T-cell (primary cell): ENCODE data around the gene SELENOO. TPM values are rescaled to one million over a fixed set of nuclear protein-coding genes. Genes with fewer than 3 reads are reported as not detected.

Experiments
- ATAC-seq, 4 experiments: fragments of 200-7000 bp in 3 of 4; fragments of 150-1000 bp in 1 of 4; cut with Tn5 transposase; replicated peaks in 1 of 4; 1 replicate in 3 of 4; 2 replicates in 1 of 4; pipeline ENCODE4 v1.10.0; 2021; ENCODE audit warnings: moderate library complexity in 3 of 4, mild to moderate bottlenecking in 2 of 4, moderate number of reproducible peaks in 1 of 4
- CTCF ChIA-PET, 2 donors: fragments of 300-600 bp; sonication (Branson Sonifier 250); formaldehyde crosslinking; loops; one replicate each; lab custom pipeline; 2022; ENCODE audit warnings: antibody characterized with exemption in 2 of 2; lab: Charles Lee
- POLR2A ChIA-PET, 2 donors: fragments of 300-600 bp; sonication (Branson Sonifier 250); formaldehyde crosslinking; loops; one replicate each; lab custom pipeline; 2022; ENCODE audit warnings: antibody characterized with exemption in 2 of 2; lab: Charles Lee
- DNase-seq, 35 experiments: peaks; one replicate each; pipeline versions ENCODE4 v3.0.0 to v3.0.0-alpha.2; 2013 to 2023
- H3K27ac ChIP-seq: one replicate; pipeline ENCODE4 v1.5.1; 2013; ENCODE audit warnings: low read length
- H3K27me3 ChIP-seq, 2 experiments: replicated peaks in 1 of 2; 1 replicate in 1 of 2; 2 replicates in 1 of 2; pipeline versions ENCODE4 v1.6.1 to v1.7.0; 2013; ENCODE audit warnings: low read length in 1 of 2, mixed read lengths in 1 of 2; ENCODE audit not compliant: control insufficient read depth in 2 of 2, insufficient read depth in 2 of 2; ENCODE audit errors: extremely low read depth in 1 of 2
- H3K36me3 ChIP-seq, 2 donors: 1 replicate in 1 of 2; 2 replicates in 1 of 2; pipeline versions ENCODE4 v1.6.1 to v1.7.0; 2013; ENCODE audit warnings: low read length in 1 of 2; ENCODE audit not compliant: control insufficient read depth in 2 of 2, insufficient read depth in 1 of 2; ENCODE audit errors: extremely low read depth in 1 of 2
- H3K4me1 ChIP-seq, 2 experiments: 1 replicate in 1 of 2; 2 replicates in 1 of 2; pipeline versions ENCODE4 v1.6.1 to v1.7.0; 2013; ENCODE audit warnings: low read length in 2 of 2, mixed read lengths in 1 of 2; ENCODE audit not compliant: insufficient read depth in 2 of 2, control insufficient read depth in 1 of 2; ENCODE audit errors: extremely low read depth in 1 of 2
- H3K4me3 ChIP-seq, 2 donors: 1 replicate in 1 of 2; 2 replicates in 1 of 2; pipeline versions ENCODE4 v1.5.1 to v1.7.0; 2013; ENCODE audit warnings: mild to moderate bottlenecking in 2 of 2, low read length in 1 of 2, moderate library complexity in 1 of 2; ENCODE audit not compliant: control insufficient read depth in 1 of 2; ENCODE audit errors: extremely low read depth in 1 of 2
- H3K9me3 ChIP-seq: 2 replicates; pipeline ENCODE4 v1.7.0; 2013
- H3K27ac Mint-ChIP-seq, 2 donors: one replicate each; pipeline ENCODE4 v1.8.0; 2020 to 2021; ENCODE audit warnings: mild to moderate bottlenecking in 2 of 2, mixed read lengths in 2 of 2
- H3K27me3 Mint-ChIP-seq, 2 donors: one replicate each; pipeline ENCODE4 v1.8.0; 2021 to 2022; ENCODE audit warnings: mixed read lengths in 2 of 2
- H3K36me3 Mint-ChIP-seq: one replicate; pipeline ENCODE4 v1.8.0; 2021; ENCODE audit warnings: mixed read lengths
- H3K4me1 Mint-ChIP-seq, 3 donors: one replicate each; pipeline ENCODE4 v1.8.0; 2020 to 2022; ENCODE audit warnings: mixed read lengths in 3 of 3, mild to moderate bottlenecking in 1 of 3
- H3K4me3 Mint-ChIP-seq, 3 donors: one replicate each; pipeline ENCODE4 v1.8.0; 2020 to 2022; ENCODE audit warnings: mild to moderate bottlenecking in 3 of 3, mixed read lengths in 3 of 3, moderate library complexity in 3 of 3
- H3K9me3 Mint-ChIP-seq, 3 donors: one replicate each; pipeline ENCODE4 v1.8.0; 2020 to 2022; ENCODE audit warnings: mixed read lengths in 3 of 3
- WGBS: methylation state at CpG from one replicate; pipeline ENCODE4 v1.1.5; 2013; ENCODE audit warnings: missing lambda C conversion rate; ENCODE audit not compliant: insufficient coverage; 5-methylcytosine and 5-hydroxymethylcytosine counted together
- total RNA-seq, 35 experiments: library from RNA in 6 of 35; stranded (reverse) in 6 of 35; fragments of 120-200 nt in 1 of 35; gene quantifications; one replicate each; pipeline versions ENCODE4 v1.2.1 to v1.2.4 and lab custom pipeline; 2013 to 2026

SELENOO gene
- total RNA-seq, 5 donors from 2014 or later (not counting 1 experiment from before 2014, with no cell fraction given), result 28.9 to 51.0 (median 46.1) TPM

GRCh38 chr22:50246242-50247175 lies 45.7 kb downstream of the SELENOO start:
- H3K4me1 ChIP-seq, result peaks cover 22 to 87% of the 10 kb centered on the region in 2 experiments

GRCh38 chr22:50247748-50248147 lies 46.9 kb downstream of the SELENOO start:
- H3K4me1 Mint-ChIP-seq, result peaks cover 28 to 41% (median 34%) of the 10 kb centered on the region in 3 donors
- H3K4me3 Mint-ChIP-seq, result peak overlapping the region; percentile 13 to 91 (median 41)
- POLR2A ChIA-PET, result interaction anchor here in 1 of 2 donors (1.0 kb wide), 1 partner anchor 57 kb away, joined by 3 read pairs; no protein-coding TSS in a partner anchor
- DNase-seq, result peak in 28 of 35 experiments; percentile 25 to 76 (median 45)
- CTCF ChIA-PET, result no interaction called here
- 68% methylated on average over 16 of the region's 16 CpGs for WGBS
- Histone ChIP-seq H3K27me3 (no peaks in the 10 kb centered on the region), H3K27ac (peak overlapping the region; percentile 27), H3K9me3 (no peaks in the 10 kb centered on the region), H3K4me3 (no peak overlapping the region), H3K4me1 (peaks cover 16 to 83% of the 10 kb centered on the region in 2 experiments), H3K36me3 (peaks cover 14 to 29% of the 10 kb centered on the region in 2 donors)
- peak overlapping the region; percentile 28 to 76 for H3K27ac Mint-ChIP-seq
- no peak for ATAC-seq
- H3K27me3 Mint-ChIP-seq, result no peaks in the 10 kb centered on the region
- H3K36me3 Mint-ChIP-seq, result peaks cover 10% of the 10 kb centered on the region
- no peaks in the 10 kb centered on the region for H3K9me3 Mint-ChIP-seq

More at GRCh38 chr22:50246242-50247175, 45.7 kb downstream of the SELENOO start:
- CTCF ChIA-PET, result no interaction called here
- POLR2A ChIA-PET, result interaction anchor here in 1 of 2 donors (0.7 kb wide), 1 partner anchor 23 kb away, joined by 3 read pairs; no protein-coding TSS in a partner anchor
- DNase-seq (no peak), ATAC-seq (no peak)
- H3K4me3 ChIP-seq, result no peak overlapping the region
- Mint-ChIP-seq H3K27me3 (no peaks in the 10 kb centered on the region), H3K9me3 (no peaks in the 10 kb centered on the region), H3K27ac (peak overlapping the region; percentile 36 to 58), H3K4me3 (peak overlapping the region; percentile 59 to 91 (median 65)), H3K36me3 (peaks cover 10% of the 10 kb centered on the region), H3K4me1 (peaks cover 40 to 49% (median 42%) of the 10 kb centered on the region in 3 donors)
- H3K36me3 ChIP-seq, result peaks cover 14 to 29% of the 10 kb centered on the region in 2 donors
- 96% methylated on average over 14 of the region's 20 CpGs for WGBS
- no peaks in the 10 kb centered on the region for H3K9me3 ChIP-seq
- H3K27me3 ChIP-seq, result no peaks in the 10 kb centered on the region
- H3K27ac ChIP-seq, result no peak overlapping the region

GRCh38 chr22:50248196-50249081 lies 47.6 kb downstream of the SELENOO start:
- H3K4me3 Mint-ChIP-seq, result peak overlapping the region in 2 of 3 donors; percentile 13 to 91
- 94% methylated on average over 22 of the region's 29 CpGs for WGBS
- Histone ChIP-seq H3K9me3 (no peaks in the 10 kb centered on the region), H3K27ac (peak overlapping the region; percentile 27), H3K4me3 (no peak overlapping the region), H3K27me3 (no peaks in the 10 kb centered on the region), H3K36me3 (peaks cover 14 to 29% of the 10 kb centered on the region in 2 donors), H3K4me1 (peaks cover 11 to 76% of the 10 kb centered on the region in 2 experiments)
- H3K4me1 Mint-ChIP-seq, result peaks cover 23 to 37% (median 31%) of the 10 kb centered on the region in 3 donors
- no peaks in the 10 kb centered on the region for H3K9me3 Mint-ChIP-seq
- POLR2A ChIA-PET, result interaction anchor here (0.5 to 1.0 kb wide), 2 partner anchors 57 to 77 kb away, joined by 3 to 5 read pairs; no protein-coding TSS in a partner anchor
- ATAC-seq (no peak), DNase-seq (no peak)
- H3K27ac Mint-ChIP-seq, result no peak overlapping the region
- no peaks in the 10 kb centered on the region for H3K27me3 Mint-ChIP-seq
- peaks cover 10% of the 10 kb centered on the region for H3K36me3 Mint-ChIP-seq
- CTCF ChIA-PET, result no interaction called here

GRCh38 chr22:50249341-50250248 lies 48.8 kb downstream of the SELENOO start:
- Histone ChIP-seq H3K4me1 (peaks cover 7 to 64% of the 10 kb centered on the region in 2 experiments), H3K4me3 (peak overlapping the region; percentile 73 to 80), H3K36me3 (peaks cover 14 to 29% of the 10 kb centered on the region in 2 donors), H3K9me3 (no peaks in the 10 kb centered on the region), H3K27me3 (no peaks in the 10 kb centered on the region), H3K27ac (peak overlapping the region; percentile 64)
- POLR2A ChIA-PET, result interaction anchor here in 1 of 2 donors (0.7 kb wide), 1 partner anchor 18 kb away, joined by 3 read pairs; no protein-coding TSS in a partner anchor
- H3K9me3 Mint-ChIP-seq, result no peaks in the 10 kb centered on the region
- H3K27ac Mint-ChIP-seq, result no peak overlapping the region
- 95% methylated on average over 32 of the region's 32 CpGs for WGBS
- peaks cover 13 to 29% (median 24%) of the 10 kb centered on the region in 3 donors for H3K4me1 Mint-ChIP-seq
- no peak for DNase-seq
- ATAC-seq, result no peak
- peak overlapping the region; percentile 71 to 80 (median 74) for H3K4me3 Mint-ChIP-seq
- peaks cover 10% of the 10 kb centered on the region for H3K36me3 Mint-ChIP-seq
- no peaks in the 10 kb centered on the region for H3K27me3 Mint-ChIP-seq
- CTCF ChIA-PET, result no interaction called here

- H3K36me3 Mint-ChIP-seq, result peaks cover 7% of the 10 kb centered on the region
- peak overlapping the region; percentile 71 to 80 (median 74) for H3K4me3 Mint-ChIP-seq
- DNase-seq, result no peak
- Histone ChIP-seq H3K4me1 (peaks cover 7 to 63% of the 10 kb centered on the region in 2 experiments), H3K9me3 (no peaks in the 10 kb centered on the region), H3K27ac (peak overlapping the region; percentile 64), H3K27me3 (no peaks in the 10 kb centered on the region), H3K4me3 (peak overlapping the region; percentile 73 to 80), H3K36me3 (peaks cover 14 to 29% of the 10 kb centered on the region in 2 donors)
- no peak for ATAC-seq
- no peak overlapping the region for H3K27ac Mint-ChIP-seq
- H3K27me3 Mint-ChIP-seq, result no peaks in the 10 kb centered on the region
- H3K4me1 Mint-ChIP-seq, result peaks cover 7 to 26% (median 21%) of the 10 kb centered on the region in 3 donors
- ChIA-PET CTCF (interaction anchor here in 1 of 2 donors (1.1 to 1.5 kb wide), 3 partner anchors 22 to 371 kb away, joined by 3 to 4 read pairs (median 3); partner anchors contain the start of gene SCO2), POLR2A (interaction anchor here in 1 of 2 donors (0.7 kb wide), 1 partner anchor 19 kb away, joined by 3 read pairs; no protein-coding TSS in a partner anchor)
- no peaks in the 10 kb centered on the region for H3K9me3 Mint-ChIP-seq
- 87% methylated on average over 11 of the region's 11 CpGs for WGBS
Observed at GRCh38 chr22:50250249-50250554, 49.4 kb downstream of the SELENOO start.
